Measurements from ENCODE around the gene SLCO4A1. TPM values are rescaled to one million over a fixed set of nuclear protein-coding genes. Genes with fewer than 3 reads are reported as not detected.

The SLCO4A1 gene
- total and polyA plus RNA-seq, 2 donors (not counting 1 experiment from before 2014, with no cell fraction given) = 0.50 TPM; not detected in 1

GRCh38 chr20:62606016-62606415 is 36.3 kb upstream of the SLCO4A1 start:
- H3K9ac ChIP-seq (ENCODE audit: insufficient read depth, low read length) = no peak overlapping the region
- H3K27ac ChIP-seq (ENCODE audit: insufficient read depth, low read length) = no peak overlapping the region
- H3K27me3 ChIP-seq (ENCODE audit: control insufficient read depth, insufficient read depth, low read length) = peaks cover 4% of the 10 kb centered on the region
- no peak overlapping the region for H2AFZ ChIP-seq (ENCODE audit: low read length)
- no peaks in the 10 kb centered on the region for H4K20me1 ChIP-seq (ENCODE audit: control insufficient read depth, extremely low read depth, insufficient read depth, low read length)
- H3K4me1 ChIP-seq (ENCODE audit: control insufficient read depth, extremely low read depth, insufficient read depth, low read length) = peaks cover 10% of the 10 kb centered on the region
- TF ChIP-seq, protein P1, sequence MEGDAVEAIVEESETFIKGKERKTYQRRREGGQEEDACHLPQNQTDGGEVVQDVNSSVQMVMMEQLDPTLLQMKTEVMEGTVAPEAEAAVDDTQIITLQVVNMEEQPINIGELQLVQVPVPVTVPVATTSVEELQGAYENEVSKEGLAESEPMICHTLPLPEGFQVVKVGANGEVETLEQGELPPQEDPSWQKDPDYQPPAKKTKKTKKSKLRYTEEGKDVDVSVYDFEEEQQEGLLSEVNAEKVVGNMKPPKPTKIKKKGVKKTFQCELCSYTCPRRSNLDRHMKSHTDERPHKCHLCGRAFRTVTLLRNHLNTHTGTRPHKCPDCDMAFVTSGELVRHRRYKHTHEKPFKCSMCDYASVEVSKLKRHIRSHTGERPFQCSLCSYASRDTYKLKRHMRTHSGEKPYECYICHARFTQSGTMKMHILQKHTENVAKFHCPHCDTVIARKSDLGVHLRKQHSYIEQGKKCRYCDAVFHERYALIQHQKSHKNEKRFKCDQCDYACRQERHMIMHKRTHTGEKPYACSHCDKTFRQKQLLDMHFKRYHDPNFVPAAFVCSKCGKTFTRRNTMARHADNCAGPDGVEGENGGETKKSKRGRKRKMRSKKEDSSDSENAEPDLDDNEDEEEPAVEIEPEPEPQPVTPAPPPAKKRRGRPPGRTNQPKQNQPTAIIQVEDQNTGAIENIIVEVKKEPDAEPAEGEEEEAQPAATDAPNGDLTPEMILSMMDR (conservative IDR thresholded peaks at IDR 0.05 in 1 of 2, IDR thresholded peaks at IDR 0.05 in 1 of 2; ENCODE audit: low read depth in 1 of 2, low read length in 2 of 2) = no peak
- no peak for TF ChIP-seq EZH2 (IDR thresholded peaks at IDR 0.05; ENCODE audit: low read length, missing control alignments)
- no peak for DNase-seq (ENCODE audit: low read depth in 2 of 2)
- no peaks in the 10 kb centered on the region for H3K79me2 ChIP-seq (ENCODE audit: control insufficient read depth, insufficient read depth, low read length)
- H3K36me3 ChIP-seq (ENCODE audit: control insufficient read depth, insufficient read depth, low read length) = no peaks in the 10 kb centered on the region
- no peaks in the 10 kb centered on the region for H3K9me3 ChIP-seq (ENCODE audit: control insufficient read depth, insufficient read depth, low read depth, low read length)
- no peak overlapping the region for H3K4me2 ChIP-seq (ENCODE audit: extremely low read depth, insufficient read depth, low read length)
- H3K4me3 ChIP-seq (replicated peaks in 1 of 4; ENCODE audit: control extremely low read depth in 1 of 4, insufficient read depth in 1 of 4, low read depth in 3 of 4, low read length in 4 of 4) = no peak overlapping the region

- peak; percentile 22 to 54 for DNase-seq (ENCODE audit: low read depth in 2 of 2)
- Histone ChIP-seq H4K20me1 (ENCODE audit: control insufficient read depth, extremely low read depth, insufficient read depth, low read length) (no peaks in the 10 kb centered on the region), H2AFZ (ENCODE audit: low read length) (no peak overlapping the region), H3K27ac (ENCODE audit: insufficient read depth, low read length) (no peak overlapping the region), H3K27me3 (ENCODE audit: control insufficient read depth, insufficient read depth, low read length) (peaks cover 4% of the 10 kb centered on the region), H3K79me2 (ENCODE audit: control insufficient read depth, insufficient read depth, low read length) (no peaks in the 10 kb centered on the region), H3K4me1 (ENCODE audit: control insufficient read depth, extremely low read depth, insufficient read depth, low read length) (peaks cover 10% of the 10 kb centered on the region), H3K36me3 (ENCODE audit: control insufficient read depth, insufficient read depth, low read length) (no peaks in the 10 kb centered on the region), H3K9ac (ENCODE audit: insufficient read depth, low read length) (no peak overlapping the region), H3K4me3 (replicated peaks in 1 of 4; ENCODE audit: control extremely low read depth in 1 of 4, insufficient read depth in 1 of 4, low read depth in 3 of 4, low read length in 4 of 4) (no peak overlapping the region), H3K9me3 (ENCODE audit: control insufficient read depth, insufficient read depth, low read depth, low read length) (no peaks in the 10 kb centered on the region), H3K4me2 (ENCODE audit: extremely low read depth, insufficient read depth, low read length) (no peak overlapping the region)
- TF ChIP-seq, protein P1 (conservative IDR thresholded peaks at IDR 0.05 in 1 of 2, IDR thresholded peaks at IDR 0.05 in 1 of 2; ENCODE audit: low read depth in 1 of 2, low read length in 2 of 2) = no peak
- TF ChIP-seq EZH2 (IDR thresholded peaks at IDR 0.05; ENCODE audit: low read length, missing control alignments) = no peak
Observed at GRCh38 chr20:62606551-62607201, 35.6 kb upstream of the SLCO4A1 start.

- Histone ChIP-seq H3K4me3 (replicated peaks in 1 of 4; ENCODE audit: control extremely low read depth in 1 of 4, insufficient read depth in 1 of 4, low read depth in 3 of 4, low read length in 4 of 4) (no peak overlapping the region), H3K27me3 (ENCODE audit: control insufficient read depth, insufficient read depth, low read length) (no peaks in the 10 kb centered on the region), H3K9ac (ENCODE audit: insufficient read depth, low read length) (no peak overlapping the region), H3K4me1 (ENCODE audit: control insufficient read depth, extremely low read depth, insufficient read depth, low read length) (peaks cover 10% of the 10 kb centered on the region), H3K4me2 (ENCODE audit: extremely low read depth, insufficient read depth, low read length) (no peak overlapping the region), H3K36me3 (ENCODE audit: control insufficient read depth, insufficient read depth, low read length) (no peaks in the 10 kb centered on the region), H3K9me3 (ENCODE audit: control insufficient read depth, insufficient read depth, low read depth, low read length) (no peaks in the 10 kb centered on the region), H4K20me1 (ENCODE audit: control insufficient read depth, extremely low read depth, insufficient read depth, low read length) (no peaks in the 10 kb centered on the region), H2AFZ (ENCODE audit: low read length) (no peak overlapping the region), H3K79me2 (ENCODE audit: control insufficient read depth, insufficient read depth, low read length) (no peaks in the 10 kb centered on the region), H3K27ac (ENCODE audit: insufficient read depth, low read length) (no peak overlapping the region)
- TF ChIP-seq EZH2 (IDR thresholded peaks at IDR 0.05; ENCODE audit: low read length, missing control alignments) = no peak
- TF ChIP-seq, protein P1 (conservative IDR thresholded peaks at IDR 0.05 in 1 of 2, IDR thresholded peaks at IDR 0.05 in 1 of 2; ENCODE audit: low read depth in 1 of 2, low read length in 2 of 2) = no peak
- no peak for DNase-seq (ENCODE audit: low read depth in 2 of 2)
Observed at GRCh38 chr20:62607366-62608217, 34.7 kb upstream of the SLCO4A1 start.

All from fibroblast of lung (primary cell).